GOT3 (cell line): ENCODE results near the gene UMODL1.
"Not testable (repeated sequence)": the region's sequence is repeated elsewhere in the genome, so short reads cannot be mapped to it uniquely, and the experiment has no call there.

Experiments
- DNase-seq: peaks from one replicate; lab custom pipeline; 2025; ENCODE audit warnings: mixed read lengths; lab: John Stamatoyannopoulos, UW

Gene UMODL1

DNA sequence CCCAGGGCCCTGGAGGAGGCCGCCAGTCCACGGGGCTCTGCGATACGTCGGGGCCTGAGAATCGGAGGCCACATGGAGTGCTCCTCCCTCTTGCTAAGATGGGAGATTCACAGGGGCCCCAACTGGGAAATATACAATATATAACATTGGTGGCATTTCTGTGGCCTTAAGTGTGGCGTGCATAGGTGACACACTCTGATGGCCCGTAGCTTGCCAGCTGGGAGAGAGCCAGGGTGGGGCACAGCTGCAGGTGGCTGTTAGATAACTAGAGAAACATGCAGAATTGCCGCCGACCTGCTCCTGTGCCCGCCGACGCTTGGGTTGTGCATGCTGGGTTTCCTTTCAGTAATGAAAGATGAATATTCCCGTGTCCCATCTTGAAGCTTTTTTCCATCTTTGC lies 30.1 kb downstream of the UMODL1 start:
- no peak for DNase-seq

DNA sequence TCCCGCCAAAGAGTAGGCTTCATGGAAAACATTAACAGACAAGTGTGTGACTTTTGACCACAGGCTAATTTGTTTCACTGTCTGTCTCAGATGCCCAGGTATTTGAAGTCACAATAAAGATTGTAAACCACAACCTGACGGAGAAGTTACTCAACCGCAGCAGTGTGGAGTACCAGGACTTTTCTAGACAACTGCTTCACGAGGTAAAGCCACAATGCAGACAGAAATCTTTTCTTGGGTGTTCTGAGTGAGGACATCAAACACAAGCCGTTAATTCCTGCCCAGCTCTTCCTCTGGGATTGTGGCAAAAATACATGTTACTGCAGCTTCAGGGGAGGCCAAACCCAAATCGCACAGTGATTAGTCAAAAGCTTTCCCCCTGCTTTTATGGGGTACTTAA lies 31.0 kb downstream of the UMODL1 start:
- no peak for DNase-seq

DNA sequence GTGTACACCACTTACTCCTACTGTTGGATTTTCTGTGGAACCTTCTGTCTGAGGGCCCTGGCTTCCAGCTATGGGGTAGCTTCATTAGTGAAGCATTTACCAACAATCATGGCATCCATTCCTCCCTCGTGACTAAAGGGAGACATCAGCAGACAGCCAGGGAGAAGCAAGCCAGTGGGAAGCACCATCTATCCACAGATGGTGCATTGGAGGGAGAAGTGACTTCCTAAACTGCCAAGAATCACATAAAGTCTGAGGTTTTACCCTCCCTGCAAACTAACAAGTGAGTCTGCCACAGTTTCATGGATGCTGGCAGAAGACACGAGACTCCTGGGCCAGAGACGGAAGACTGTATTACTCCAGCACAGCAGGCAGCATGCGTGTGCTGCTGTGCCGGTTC lies 31.4 kb downstream of the UMODL1 start:
- DNase-seq = no peak

DNA sequence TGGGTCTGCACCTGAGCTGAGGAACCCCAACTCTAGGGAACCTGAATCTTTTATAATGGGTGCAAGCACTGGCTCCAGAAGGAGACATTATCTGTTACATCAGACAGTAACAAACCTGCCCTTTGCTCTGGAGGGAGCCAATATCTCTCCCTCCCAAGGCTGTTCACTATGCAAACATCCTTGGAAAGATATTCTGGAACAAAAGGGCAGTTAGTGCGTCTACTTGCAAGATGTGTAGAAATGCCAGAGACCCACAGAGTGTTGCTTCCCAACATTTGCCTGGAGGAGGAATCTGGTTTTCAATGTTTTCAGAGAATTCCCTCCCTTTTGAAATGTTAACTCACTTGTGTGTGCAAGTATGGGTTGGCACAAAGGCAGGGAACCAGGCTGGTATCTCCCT lies 31.9 kb downstream of the UMODL1 start:
- no peak for DNase-seq

DNA sequence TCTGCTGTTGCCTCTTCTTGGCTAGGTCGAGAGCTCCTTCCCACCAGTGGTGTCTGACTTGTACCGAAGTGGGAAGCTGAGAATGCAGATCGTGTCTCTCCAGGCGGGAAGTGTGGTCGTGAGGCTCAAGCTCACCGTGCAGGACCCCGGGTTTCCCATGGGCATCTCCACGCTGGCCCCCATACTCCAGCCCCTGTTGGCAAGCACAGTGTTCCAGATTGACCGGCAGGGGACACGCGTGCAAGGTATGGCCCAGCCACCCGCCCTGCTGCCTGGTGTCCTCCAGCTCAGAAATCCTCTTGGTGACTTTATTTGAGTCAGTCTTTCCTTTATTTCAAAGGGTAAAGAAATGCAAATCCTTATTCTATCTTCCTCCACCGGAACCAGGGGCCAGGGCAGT lies 32.7 kb downstream of the UMODL1 start:
- DNase-seq = no peak

DNA sequence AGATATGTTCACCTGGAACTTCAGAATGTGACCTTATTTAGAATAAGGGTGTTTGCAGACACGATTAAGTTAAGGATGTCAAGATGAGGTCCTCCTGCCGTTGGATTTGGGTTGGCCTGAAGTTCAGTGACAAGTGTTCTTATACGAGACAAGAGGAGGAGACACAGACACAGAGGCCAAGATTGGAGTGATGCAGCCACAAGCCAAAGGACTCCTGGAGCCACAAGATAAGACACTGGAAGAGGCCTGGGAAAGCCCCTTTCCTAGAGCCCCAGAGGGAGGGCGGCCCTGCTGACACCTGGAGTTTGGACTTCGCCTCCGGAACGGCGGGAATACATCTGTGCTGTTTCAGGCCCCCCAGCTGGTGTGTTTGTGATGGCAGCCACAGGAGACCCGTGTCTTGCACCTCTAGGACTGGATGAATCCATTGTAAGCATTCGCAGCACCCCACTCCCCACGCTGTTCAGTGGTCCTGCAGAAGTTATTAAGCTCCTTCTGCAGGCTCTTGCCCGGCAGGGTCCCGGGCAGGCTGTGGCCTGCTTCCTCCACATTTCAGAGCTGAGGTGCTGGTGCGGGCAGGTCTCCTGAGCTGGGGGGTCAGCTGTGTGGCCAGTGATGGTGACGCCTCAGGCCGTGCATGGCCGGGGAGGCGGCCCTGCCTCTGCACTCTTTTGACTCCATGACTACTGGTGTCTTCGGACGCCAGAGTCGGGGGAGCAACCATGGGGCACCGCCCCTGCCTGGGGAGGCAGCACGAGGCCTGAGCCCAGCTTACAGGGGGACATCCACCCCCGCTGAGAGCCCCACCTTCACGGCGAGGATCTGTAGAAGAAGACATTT lies 34.6 kb downstream of the UMODL1 start:
- DNase-seq = no peak

DNA sequence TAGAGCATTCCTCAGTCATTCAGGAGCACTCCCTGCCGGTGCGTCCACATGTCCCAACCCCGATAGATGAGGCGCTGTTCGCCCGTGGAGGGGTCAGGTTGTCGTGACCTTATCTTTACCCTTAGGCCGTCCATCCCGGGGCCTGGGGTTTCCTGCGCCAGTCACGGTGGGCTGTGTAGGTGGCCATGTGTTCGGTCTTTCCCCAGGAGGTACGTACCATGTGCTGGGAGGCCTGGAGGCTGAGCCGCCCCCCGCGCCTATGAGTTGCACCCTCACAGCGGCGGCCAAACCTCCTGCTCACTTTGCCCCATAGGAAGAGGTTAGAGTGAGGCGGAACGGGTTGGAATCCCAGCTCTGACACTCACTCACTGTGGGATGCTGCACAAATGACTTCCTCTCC lies 35.3 kb downstream of the UMODL1 start:
- no peak for DNase-seq

DNA sequence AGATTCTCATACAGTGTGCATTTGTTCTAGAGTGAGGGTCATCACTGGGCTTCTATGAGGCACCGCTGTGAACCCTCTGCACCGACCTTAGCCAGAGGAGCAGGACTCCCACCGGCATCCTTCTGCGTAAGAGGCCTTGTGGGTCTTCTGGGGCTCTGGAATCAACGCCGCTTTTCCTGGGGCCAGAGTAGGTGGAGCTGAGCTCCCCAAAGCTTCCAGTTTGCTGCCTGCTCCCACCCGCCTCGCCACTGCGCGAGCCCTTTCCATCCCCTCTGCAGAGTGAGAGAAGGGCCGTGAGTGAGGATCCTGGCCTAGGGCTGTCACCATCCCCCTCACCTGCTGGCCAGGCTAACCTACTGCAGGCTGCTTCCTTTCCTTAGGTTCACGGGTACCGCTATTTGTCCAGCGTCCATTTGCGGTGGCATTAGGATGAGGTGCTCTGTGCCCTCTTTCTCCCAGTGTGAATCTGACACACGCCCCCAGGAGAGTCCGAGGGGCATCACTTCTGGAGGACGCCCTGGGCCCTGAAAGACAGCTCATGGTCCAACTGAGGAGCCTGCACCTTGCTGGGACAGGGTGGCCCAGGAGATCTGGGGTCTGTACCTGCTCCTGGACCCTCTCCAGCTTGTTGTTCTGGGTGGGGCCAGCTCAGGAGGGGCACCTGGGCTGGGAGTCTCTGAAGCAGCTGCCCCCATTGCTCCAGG lies 36.2 kb downstream of the UMODL1 start:
- DNase-seq = no peak

DNA sequence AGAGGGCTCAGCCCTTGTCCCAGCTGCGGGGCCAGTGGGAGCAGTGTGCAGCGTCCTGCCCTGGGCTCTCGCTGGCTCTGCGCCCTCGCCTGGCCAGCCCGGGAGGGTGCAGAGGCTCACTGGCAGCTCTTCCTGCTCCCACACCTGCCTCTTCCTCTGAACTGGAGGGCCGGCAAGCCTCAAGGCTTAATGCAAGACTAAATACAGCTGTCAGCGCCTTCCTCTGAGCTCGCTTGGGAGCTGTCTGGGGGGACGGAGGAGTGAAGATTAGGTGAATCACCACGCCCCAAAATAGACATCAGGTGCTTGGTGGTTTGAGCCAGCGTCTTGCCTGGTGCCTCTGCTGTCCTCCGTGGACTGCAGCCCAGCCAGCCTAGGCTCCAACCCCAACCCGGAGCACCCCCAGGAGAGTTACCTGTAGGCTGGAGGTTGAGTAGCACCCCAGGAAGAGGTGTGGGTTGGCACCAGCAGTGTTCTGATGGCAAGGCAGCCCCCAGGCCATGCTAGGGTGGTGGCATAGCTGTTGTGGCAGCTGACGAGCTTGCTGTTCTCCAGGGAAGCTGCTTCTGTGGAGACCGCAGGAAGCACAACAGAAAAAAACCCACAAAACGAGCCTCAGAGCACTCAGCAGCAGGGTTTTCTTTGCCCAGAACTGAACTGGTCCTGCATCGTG lies 36.9 kb downstream of the UMODL1 start:
- DNase-seq = no peak

DNA sequence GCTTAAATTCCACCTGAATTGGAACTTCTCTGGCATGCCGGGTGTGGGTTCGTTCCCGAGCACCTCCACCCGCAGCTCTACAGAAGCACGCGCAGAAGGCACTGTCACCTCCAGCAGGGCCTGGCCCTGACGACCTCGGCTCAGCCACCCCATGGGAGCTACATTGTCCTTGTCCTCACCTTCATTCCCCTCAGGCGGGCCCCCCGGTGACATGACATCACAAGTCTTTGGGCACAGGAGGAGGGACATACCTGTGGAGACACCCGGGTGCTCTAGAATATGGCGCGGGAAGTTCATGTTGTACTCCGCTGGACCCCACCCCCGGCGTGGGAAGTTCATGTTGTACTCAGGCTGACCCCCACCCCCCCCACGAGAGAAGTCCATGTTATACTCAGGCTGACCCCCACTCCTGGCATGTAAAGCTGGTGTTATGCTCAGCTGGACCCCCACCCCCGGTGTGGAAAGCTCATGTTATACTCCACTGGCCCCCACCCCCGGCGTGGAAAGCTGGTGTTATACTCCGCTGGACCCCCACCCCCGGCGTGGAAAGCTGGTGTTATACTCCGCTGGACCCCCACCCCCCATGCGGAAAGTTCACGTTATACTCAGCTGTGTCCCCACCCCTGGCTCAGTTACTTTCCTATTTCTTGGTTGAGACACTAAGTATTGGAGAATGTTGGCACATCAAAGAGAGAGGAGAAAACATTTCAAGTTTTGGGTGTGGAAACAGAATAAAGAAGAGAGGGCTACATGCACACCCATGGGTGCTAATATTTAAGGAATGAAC lies 37.6 kb downstream of the UMODL1 start:
- no peak for DNase-seq

DNA sequence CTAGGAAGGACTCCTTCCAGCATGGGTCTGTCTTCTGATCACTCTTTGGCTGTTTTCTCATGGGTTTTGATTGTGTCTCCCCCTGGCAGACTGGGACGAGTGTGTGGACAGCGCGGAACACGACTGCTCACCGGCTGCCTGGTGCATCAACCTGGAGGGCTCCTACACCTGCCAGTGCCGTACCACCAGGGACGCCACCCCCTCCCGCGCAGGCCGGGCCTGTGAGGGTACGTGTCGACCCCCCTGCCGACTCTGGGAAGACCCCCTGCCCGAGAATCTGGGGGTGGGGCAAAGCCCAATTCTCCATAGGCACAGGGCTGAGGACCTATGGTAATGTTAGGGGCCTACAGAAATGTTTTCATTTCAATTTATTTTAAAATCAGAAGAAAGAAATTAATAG lies 38.4 kb downstream of the UMODL1 start:
- no peak for DNase-seq

DNA sequence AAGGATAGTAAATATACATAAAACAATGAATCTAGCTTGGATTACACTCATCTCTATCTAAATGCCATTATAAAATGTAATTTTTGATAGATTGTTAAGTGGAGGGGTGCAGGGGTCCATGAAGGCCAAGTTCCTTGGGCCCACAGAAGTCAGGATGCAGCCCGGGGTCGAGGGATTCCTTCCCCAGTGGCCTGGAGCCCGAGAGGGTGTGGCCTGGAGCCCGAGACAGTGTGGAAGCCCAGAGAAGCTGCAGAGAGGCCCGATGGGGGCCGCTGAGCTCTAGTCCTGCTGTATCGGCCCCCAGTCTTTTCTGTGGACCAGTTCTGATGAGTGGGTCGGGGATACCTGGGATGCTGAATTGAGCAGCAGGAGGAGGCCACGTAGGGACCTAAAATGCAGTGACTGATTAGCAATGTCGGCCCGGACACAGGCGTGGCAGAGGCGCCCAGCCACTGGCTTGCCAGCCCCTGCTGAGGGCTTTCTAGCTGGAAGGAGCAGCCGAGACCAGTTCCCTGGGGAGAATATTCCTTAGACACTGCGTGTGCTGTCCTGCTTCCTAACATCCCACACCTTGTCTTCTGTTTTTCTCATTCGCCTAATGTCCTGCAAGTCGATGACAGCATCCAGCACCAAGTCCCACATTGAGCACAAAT lies 38.9 kb downstream of the UMODL1 start:
- DNase-seq = no peak

DNA sequence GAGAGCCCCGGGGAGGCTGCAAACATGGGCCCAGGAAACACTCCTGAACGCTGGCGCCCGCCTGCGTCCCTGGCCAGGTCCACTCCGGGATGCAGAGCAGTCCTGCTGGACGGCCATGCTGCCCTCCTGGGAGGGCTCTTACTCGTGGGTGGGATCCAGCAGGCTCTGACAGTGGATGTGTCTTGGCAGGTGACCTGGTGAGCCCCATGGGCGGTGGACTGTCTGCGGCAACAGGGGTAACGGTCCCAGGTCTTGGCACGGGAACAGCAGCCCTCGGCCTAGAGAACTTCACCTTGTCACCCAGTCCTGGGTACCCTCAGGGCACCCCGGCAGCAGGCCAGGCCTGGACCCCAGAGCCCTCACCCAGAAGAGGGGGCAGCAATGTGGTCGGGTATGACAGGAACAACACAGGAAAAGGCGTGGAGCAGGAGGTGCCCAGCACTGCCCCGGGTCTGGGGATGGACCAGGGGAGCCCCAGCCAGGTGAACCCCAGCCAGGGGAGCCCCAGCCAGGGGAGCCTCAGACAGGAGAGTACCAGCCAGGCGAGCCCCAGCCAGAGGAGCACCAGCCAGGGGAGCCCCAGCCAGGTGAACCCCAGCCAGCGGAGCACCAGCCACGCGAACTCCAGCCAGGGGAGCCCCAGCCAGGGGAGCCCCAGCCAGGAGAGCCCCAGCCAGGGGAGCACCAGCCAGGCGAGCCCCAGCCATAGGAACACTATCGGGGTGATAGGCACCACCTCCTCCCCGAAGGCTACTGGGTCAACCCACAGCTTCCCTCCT lies 39.8 kb downstream of the UMODL1 start:
- DNase-seq = no peak

DNA sequence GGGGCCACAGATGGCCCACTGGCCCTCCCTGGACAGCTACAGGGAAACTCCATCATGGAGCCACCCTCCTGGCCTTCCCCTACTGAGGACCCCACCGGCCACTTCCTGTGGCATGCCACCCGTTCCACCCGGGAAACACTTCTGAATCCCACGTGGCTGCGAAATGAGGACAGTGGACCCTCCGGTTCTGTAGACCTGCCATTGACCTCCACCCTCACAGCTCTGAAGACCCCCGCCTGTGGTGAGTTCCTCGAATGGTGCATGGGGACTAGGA lies 40.3 kb downstream of the UMODL1 start:
- no peak for DNase-seq

DNA sequence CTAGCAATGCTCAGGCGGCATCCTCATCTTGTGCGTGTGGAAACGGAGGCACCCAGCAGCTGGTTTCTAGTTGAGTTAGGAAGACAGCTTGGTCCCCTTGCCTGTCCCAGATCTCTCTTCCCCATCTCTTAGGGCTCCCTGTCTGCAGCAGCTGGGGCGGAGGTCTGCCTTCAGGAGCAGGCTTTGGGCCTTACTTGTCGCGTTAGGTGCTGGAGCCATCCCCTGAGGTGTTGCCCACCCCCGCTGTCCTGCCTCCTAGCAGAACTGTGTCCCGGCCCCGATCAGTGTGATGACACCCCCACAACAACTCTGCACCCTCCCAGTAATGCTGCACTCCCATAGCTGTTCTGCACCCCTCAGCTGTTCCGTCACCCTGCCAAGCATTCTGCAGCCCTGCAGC lies 40.7 kb downstream of the UMODL1 start:
- no peak for DNase-seq

DNA sequence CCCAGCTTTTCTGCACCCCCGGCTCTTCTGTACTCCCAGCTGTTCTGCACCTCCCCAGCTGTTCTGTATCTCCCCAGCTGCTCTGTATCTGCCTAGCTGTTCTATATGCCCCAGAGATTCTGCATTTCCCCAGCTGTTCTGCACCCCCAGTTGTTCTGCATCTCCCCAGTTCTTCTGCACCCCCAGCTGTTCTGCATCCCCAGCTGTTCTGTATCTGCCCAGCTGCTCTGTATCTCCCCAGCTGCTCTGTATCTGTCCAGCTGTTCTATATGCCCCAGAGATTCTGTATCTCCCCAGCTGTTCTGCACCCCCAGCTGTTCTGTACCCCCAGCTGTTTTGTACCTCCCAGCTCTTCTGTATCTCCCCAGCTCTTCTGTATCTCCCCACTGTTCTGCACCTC lies 41.1 kb downstream of the UMODL1 start:
- DNase-seq = no peak

DNA sequence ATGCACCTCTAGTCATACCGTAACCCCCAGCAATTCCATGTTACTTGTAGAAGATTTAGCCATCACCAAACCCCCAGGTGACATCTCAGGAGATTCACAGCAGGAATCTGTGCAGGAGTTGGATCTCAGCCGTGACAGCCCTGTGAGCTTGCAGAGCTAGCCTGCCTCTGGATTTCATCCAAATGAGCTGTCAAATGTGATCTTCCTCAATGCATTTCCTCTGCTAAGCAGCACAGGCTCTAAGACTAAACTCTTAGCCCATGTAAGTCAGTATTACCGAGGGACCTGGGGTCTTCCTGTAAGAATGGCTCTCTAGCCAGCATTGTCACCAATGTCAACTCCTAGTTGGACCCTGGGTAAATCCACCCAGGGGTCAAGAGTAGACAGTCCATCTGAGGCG lies 41.7 kb downstream of the UMODL1 start:
- no peak for DNase-seq

DNA sequence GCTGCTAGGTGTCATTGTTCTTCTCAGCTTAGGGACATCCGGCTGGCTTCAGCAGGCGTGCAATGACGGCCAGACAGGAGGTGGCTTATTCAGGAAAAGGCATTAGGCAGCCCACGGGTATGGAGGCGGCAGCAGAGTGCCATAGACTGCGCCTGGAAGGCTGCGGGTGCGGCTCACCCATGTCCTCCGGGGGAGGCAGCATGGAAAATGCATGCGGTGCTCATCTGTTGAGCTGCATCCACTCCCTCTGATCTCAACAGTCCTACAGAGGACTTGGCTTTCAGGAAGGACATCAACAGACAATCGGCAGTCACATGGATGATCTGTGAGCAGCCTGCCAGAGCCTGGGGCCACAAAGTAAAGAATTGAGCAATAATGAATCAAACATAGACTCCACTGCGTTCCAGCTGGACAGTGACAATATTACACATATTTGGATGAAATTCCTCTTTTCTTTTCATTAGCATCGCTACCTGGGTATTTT lies 42.9 kb downstream of the UMODL1 start:
- no peak for DNase-seq

DNA sequence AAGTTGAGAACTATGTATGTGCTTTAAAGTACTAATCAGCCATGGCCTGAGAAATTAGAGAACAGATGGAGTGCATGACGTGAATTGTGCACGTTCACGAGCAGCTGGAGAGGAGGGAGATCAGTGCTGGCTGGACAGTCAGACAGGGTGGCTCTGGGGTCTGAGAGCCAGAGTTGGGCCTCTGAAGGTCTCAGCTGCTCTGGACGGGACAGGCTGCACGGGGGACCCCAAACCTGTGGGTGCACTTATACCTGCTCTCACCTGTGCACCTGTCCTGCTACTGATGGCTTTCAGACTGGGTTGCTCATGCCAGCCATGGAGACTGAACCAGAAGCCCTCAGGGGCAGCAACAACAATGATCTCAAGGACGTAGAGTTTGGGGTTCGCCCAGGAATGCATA lies 43.5 kb downstream of the UMODL1 start:
- no peak for DNase-seq

DNA sequence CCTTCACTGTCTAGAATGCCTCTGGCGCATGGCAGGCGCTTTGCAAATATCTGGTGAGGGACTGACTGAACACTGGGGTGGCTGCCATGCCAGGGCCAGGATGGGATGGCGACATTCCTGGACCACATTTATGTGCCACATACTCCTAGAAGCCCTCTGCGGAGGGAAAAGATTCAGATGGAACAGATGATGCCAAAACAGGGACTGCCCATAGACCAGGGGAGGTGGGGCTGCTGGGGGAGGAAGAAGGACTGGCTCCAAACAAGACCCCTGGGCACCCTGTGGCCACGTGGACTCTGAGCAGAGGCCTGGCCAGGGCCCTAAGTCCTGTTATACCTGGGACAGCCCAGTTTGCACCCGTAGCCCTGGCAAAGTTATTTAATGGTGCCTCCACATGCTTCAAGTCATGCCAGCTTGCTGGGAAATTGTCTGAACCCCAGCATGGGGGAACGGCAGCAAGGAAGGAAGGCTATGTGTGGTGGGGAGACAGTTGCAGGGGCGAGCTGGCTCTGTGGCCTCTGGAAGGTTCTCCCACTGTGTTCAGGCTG lies 44.1 kb downstream of the UMODL1 start:
- no peak for DNase-seq

DNA sequence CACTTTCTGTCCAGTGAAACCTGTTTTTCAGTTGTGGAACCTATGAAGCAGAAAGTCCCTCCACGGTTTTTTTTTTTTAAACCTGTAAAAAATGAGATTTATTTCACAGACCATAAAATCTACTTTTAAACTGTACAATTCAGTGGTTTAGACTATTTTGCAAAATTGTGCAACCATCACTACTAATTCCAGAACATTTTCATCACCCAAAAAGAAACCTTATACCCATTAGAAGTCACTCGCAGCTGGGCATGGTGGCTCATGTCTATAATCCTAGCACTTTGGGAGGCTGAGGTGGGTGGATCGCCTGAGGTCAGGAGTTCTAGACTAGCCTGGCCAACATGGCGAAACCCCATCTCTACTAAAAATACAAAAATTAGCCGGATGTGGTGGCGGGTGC lies 45.4 kb downstream of the UMODL1 start:
- not testable (repeated sequence) for DNase-seq
